Aorta (tissue), 5 donors: ENCODE results near the gene S100A3. TPM values are rescaled to one million over a fixed set of nuclear protein-coding genes. Genes with fewer than 3 reads are reported as not detected.
A peak's percentile ranks its signal among the peaks of the same experiment; 100 is the strongest.

Source experiments
- ATAC-seq: fragments of 200-7000 bp; cut with Tn5 transposase; one replicate; pipeline ENCODE4 v1.9.1; 2022; ENCODE audit warnings: moderate library complexity; ENCODE audit not compliant: low FRiP score
- DNase-seq, 2 donors: peaks; one replicate each; pipeline ENCODE4 v3.0.0-alpha.2; 2020
- H3K27ac ChIP-seq, 2 donors: one replicate each; pipeline ENCODE4 v1.5.1; 2013; ENCODE audit warnings: low read length in 2 of 2, mild to moderate bottlenecking in 2 of 2, moderate library complexity in 2 of 2, control low read depth in 1 of 2, inconsistent platforms in 1 of 2, low read depth in 1 of 2
- H3K27me3 ChIP-seq, 2 donors: one replicate each; pipeline ENCODE4 v1.6.1; 2013; ENCODE audit warnings: control low read depth in 1 of 2, low read length in 1 of 2, mild to moderate bottlenecking in 1 of 2, moderate library complexity in 1 of 2; ENCODE audit not compliant: insufficient read depth in 2 of 2, control insufficient read depth in 1 of 2
- H3K36me3 ChIP-seq, 2 donors: one replicate each; pipeline ENCODE4 v1.6.1; 2013; ENCODE audit warnings: control low read depth in 1 of 2, low read length in 1 of 2, mild to moderate bottlenecking in 1 of 2; ENCODE audit not compliant: insufficient read depth in 2 of 2, control insufficient read depth in 1 of 2
- H3K4me1 ChIP-seq, 2 donors: one replicate each; pipeline ENCODE4 v1.6.1; 2013; ENCODE audit warnings: low read length in 2 of 2, control low read depth in 1 of 2, mild to moderate bottlenecking in 1 of 2, moderate library complexity in 1 of 2; ENCODE audit not compliant: insufficient read depth in 2 of 2, control insufficient read depth in 1 of 2
- H3K4me3 ChIP-seq, 2 donors: one replicate each; pipeline ENCODE4 v1.5.1; 2013; ENCODE audit warnings: low read length in 2 of 2, control low read depth in 1 of 2, mild to moderate bottlenecking in 1 of 2
- H3K9me3 ChIP-seq: one replicate; pipeline ENCODE4 v1.6.1; 2013; ENCODE audit warnings: mild to moderate bottlenecking, low read length; ENCODE audit not compliant: control insufficient read depth
- WGBS, 2 donors: extraction: QIAGEN DNeasy Blood & Tissue Kit; methylation state at CpG; one replicate each; pipeline ENCODE4 v1.1.7; 2013; 5-methylcytosine and 5-hydroxymethylcytosine counted together
- intact Hi-C, 2 donors: fragments of 100-400 bp; cut with DNase I; formaldehyde crosslinking; loops; one replicate each; pipeline versions ENCODE4 v1.14.2 to v1.15.0; 2022
- polyA plus RNA-seq, 2 donors: library from polyadenylated mRNA; stranded (reverse); fragments of 200-250 nt; gene quantifications; one replicate each; pipeline ENCODE4 v1.2.3, GENCODE V29; 2013
- total RNA-seq, 2 donors: library from RNA; stranded (reverse); fragmentation: NEBNext Ultra II Directional; extraction: Animal tissue kit (Norgen Biotek cat#: 25700); gene quantifications; one replicate each; pipeline ENCODE4 v1.2.1, GENCODE V29; 2021
- donor health status: healthy with polysubstance abuse.
- donor health status: Bipolar disorder and iron deficiency.
- donor health status: DM: no; HTN: no; CAD: no.
- donor health status: DM: no; HTN: no; CAD: no.
- donor health status: DM: yes; HTN: yes; CAD: no.

The S100A3 gene
- total and polyA plus RNA-seq, 4 donors: 2.3 to 11.7 (median 3.4) TPM

GRCh38 chr1:153541641-153542590 lies 7.1 kb downstream of the S100A3 start:
- H3K4me3 ChIP-seq: no peak overlapping the region
- WGBS, 2 donors: 55% methylated on average over 13 of the region's 13 CpGs
- no peaks in the 10 kb centered on the region for H3K27me3 ChIP-seq
- no peaks in the 10 kb centered on the region for H3K4me1 ChIP-seq
- H3K36me3 ChIP-seq: peaks cover 0 to 4% of the 10 kb centered on the region in 2 donors
- H3K9me3 ChIP-seq: no peaks in the 10 kb centered on the region
- no peak for DNase-seq
- ATAC-seq: no peak
- intact Hi-C loops: no loop called here
- H3K27ac ChIP-seq: peak overlapping the region; percentile 35 to 55

DNA sequence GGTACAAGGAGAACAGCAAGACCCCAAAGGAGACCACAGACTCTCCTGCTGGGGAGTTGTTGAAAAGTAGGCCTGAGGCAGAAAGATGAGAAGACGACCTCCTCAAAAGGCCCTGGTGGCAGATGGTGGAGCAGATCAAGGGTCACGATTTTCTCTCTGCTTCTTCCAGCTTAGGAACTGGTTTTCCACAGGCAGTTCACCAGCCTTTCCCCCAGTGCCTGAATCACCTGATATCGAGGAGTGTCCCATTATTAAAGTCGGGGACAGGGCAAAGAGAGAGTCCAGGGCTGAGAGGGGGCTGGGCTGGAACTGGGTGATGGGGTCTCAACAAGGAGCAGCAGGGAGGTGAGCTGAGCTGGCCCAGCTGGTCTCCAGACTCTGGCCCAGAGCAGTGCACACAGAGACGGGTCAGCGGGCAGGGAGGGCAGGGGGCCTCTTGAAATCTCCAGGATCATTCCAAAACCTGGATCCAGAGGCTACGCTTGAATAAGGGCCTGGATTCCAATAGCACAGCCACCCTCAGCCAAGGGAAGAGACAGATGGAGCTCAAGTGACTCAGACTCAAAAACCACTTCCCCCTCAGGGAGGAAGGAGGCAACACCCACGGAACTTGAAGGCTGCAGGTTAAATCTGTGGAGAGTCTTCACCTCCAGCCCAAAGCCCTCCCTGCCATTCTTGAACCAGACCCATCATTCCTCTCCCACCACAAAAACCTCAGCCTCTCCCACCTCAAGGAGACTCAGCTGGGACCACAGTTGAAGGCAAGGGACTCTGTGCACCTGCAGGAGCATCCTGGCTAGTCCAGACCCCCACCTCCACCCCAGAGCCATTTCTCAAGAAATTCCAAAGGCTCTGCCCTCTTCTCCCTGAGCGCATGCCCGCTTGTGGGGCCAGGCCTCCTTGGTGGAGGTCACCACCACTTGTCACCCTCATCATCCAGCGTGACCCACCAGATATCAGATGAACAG lies 8.4 kb downstream of the S100A3 start, which contains the start of gene S100A5:
Gene S100A5, minus strand, starts transcription at position 541 of the 968 bp plus-strand sequence. CDS start 743 bp downstream, outside the sequence.
- Histone ChIP-seq H3K36me3 (peaks cover 0 to 4% of the 10 kb centered on the region in 2 donors), H3K9me3 (no peaks in the 10 kb centered on the region), H3K27ac (peak within 1 kb of the TSS in 1 of 2 donors; percentile 35), H3K4me1 (no peaks in the 10 kb centered on the region), H3K27me3 (no peaks in the 10 kb centered on the region), H3K4me3 (no peak within 1 kb of the TSS)
- DNase-seq (peak in 1 of 2 donors; percentile 46), ATAC-seq (no peak)
- intact Hi-C loops: no loop called here
- WGBS, 2 donors: 85 to 87% methylated on average over 11 of the region's 11 CpGs

- intact Hi-C loops: no loop called here
- WGBS, 2 donors: 71 to 83% methylated on average over 3 to 4 of the region's 4 CpGs
- no peak for DNase-seq
- H3K9me3 ChIP-seq: no peaks in the 10 kb centered on the region
- peaks cover 0 to 4% of the 10 kb centered on the region in 2 donors for H3K36me3 ChIP-seq
- no peak for ATAC-seq
- no peaks in the 10 kb centered on the region for H3K27me3 ChIP-seq
- no peak overlapping the region for H3K27ac ChIP-seq
- no peak overlapping the region for H3K4me3 ChIP-seq
- no peaks in the 10 kb centered on the region for H3K4me1 ChIP-seq
These were observed 9.5 kb downstream of the S100A3 start for GRCh38 chr1:153539395-153540093.

GRCh38 chr1:153538315-153538821 lies 10.7 kb downstream of the S100A3 start:
- no peak for ATAC-seq
- Histone ChIP-seq H3K9me3 (no peaks in the 10 kb centered on the region), H3K4me1 (no peaks in the 10 kb centered on the region), H3K36me3 (no peaks in the 10 kb centered on the region), H3K27me3 (no peaks in the 10 kb centered on the region), H3K27ac (no peak overlapping the region), H3K4me3 (no peak overlapping the region)
- intact Hi-C loops: no loop called here
- 89% methylated on average over 6 of the region's 6 CpGs for WGBS, 2 donors
- DNase-seq: peak in 1 of 2 donors; percentile 42

GRCh38 chr1:153537376-153537730 lies 11.7 kb downstream of the S100A3 start:
- Histone ChIP-seq H3K4me1 (no peaks in the 10 kb centered on the region), H3K27ac (no peak overlapping the region), H3K27me3 (no peaks in the 10 kb centered on the region), H3K36me3 (no peaks in the 10 kb centered on the region), H3K9me3 (no peaks in the 10 kb centered on the region), H3K4me3 (no peak overlapping the region)
- ATAC-seq: no peak
- WGBS, 2 donors: 97% methylated on average over 6 of the region's 6 CpGs
- intact Hi-C loops: no loop called here
- no peak for DNase-seq

DNA sequence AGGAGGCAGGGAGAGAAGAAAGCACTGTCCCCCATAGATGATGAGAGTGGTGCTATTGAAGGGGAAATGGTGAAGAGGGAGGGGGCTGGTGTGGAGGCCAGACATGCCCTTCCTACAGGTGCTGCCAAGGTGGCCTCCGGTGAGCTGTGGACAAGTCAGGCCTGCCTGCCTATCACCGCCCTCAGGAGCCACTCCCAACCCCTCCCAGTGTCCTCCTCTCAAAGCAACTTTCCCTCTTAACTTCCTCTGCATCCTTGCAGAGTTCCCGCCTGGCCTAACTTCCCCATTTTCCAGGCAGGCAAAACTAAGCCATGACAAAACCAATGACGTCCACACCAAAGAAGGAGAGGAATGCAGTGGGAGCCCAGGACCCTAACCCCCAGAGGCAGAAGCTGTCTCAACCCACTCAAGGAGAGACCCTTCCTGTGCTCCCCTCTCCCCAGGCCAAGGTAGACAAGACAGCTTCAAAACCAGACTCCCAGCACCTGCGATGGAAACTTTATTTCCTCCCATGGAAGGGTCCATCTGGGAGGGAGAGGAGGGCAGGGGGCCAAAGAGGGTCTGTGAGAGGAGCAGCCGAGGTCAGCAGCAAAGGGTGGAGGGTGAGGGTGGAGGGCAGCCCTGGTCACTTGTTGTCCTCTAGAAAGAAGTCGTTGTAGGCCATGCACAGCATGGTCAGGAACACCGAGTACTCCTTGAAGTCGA lies 12.2 kb downstream of the S100A3 start:
- Histone ChIP-seq H3K4me1 (no peaks in the 10 kb centered on the region), H3K9me3 (no peaks in the 10 kb centered on the region), H3K27ac (peak overlapping the region in 1 of 2 donors; percentile 89), H3K36me3 (no peaks in the 10 kb centered on the region), H3K27me3 (no peaks in the 10 kb centered on the region), H3K4me3 (no peak overlapping the region)
- DNase-seq (peak in 1 of 2 donors; percentile 60), ATAC-seq (no peak)
- 84 to 91% methylated on average over 9 of the region's 9 CpGs for WGBS, 2 donors
- intact Hi-C loops: no loop called here

DNA sequence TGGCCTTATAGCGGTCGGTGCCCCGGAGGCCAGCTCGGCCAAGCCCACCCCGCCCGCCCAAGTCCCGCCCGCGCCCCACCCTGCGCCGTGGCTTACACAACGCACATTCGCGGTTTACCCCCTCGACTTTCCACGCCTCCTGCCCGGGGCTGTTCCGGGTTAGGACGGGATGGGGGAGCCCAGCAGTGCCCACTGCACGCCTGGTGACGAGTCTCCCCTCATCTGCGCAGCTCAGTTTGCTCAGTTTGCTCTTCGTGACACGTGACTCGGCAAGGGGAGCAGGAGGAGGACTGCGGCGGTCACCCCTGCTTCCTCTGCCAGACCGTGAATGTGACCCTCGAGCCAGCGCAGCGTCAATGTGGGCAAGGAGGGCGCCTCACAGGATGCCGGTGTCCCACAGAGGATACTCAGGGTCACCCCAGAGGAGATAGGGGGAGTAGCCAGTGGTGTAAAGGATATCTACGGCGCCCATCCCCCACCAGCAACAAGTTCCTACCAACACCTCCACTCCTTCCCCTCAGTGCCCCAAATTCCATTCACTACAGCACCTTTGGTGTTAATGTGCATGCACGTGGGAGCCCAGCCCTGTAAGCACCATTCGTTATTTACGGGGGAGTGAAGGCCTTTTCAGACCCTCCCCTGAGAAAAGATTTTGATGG lies 12.9 kb downstream of the S100A3 start:
- WGBS, 2 donors: 1% methylated on average over 26 to 38 of the region's 38 CpGs
- Histone ChIP-seq H3K4me1 (no peaks in the 10 kb centered on the region), H3K27ac (peak overlapping the region; percentile 70 to 99), H3K27me3 (no peaks in the 10 kb centered on the region), H3K4me3 (peak overlapping the region; percentile 27 to 91), H3K9me3 (no peaks in the 10 kb centered on the region), H3K36me3 (no peaks in the 10 kb centered on the region)
- peak; percentile 90 for ATAC-seq
- peak; percentile 94 to 95 for DNase-seq
- intact Hi-C loops: no loop called here
